Measurements from ENCODE around the gene RNF31. TPM values are rescaled to one million over a fixed set of nuclear protein-coding genes. Genes with fewer than 3 reads are reported as not detected.

Gene RNF31
- total RNA-seq, 1 donor from 2014 or later: 25.8 TPM

DNA sequence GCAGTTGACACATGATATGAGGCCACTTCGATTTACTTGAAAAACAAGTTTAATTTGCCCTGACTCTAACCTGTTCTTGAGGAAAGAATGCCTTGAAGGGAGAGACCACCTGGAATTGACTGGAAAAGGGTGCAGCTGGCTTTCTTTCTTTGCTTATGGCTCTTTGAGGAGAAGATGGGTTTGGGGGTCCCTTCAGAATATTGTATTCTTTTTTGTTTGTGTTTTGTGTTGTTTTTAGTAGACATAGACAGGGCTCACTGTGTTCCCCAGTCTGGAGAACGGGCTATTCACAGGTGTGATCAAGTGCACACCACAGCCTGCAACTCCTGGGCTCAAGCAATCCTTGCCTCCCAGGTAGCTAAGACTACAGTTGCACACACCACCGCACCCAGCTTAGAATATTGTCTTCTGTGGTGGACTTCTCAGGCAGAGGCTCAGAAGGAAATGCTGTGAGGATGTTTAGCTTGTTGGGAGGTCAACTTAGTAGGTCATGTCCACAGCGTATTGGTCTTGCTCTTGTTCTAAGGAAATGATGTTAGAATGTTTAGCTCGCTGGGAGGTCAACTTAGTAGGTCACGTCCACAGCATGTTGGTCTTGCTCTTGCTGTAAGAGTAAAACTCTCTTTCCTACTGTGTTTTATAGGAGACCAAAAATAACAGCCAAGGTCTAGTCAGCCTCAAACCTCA lies 31.0 kb upstream of the RNF31 start:
- Histone ChIP-seq H3K27me3 (ENCODE audit: control insufficient read depth, insufficient read depth, low read length) (no peaks in the 10 kb centered on the region), H3K36me3 (ENCODE audit: control insufficient read depth, insufficient read depth, low read length) (peaks cover 28% of the 10 kb centered on the region), H3K4me3 (ENCODE audit: low read depth, low read length) (peak overlapping the region; percentile 63)
- TF ChIP-seq, protein P1, sequence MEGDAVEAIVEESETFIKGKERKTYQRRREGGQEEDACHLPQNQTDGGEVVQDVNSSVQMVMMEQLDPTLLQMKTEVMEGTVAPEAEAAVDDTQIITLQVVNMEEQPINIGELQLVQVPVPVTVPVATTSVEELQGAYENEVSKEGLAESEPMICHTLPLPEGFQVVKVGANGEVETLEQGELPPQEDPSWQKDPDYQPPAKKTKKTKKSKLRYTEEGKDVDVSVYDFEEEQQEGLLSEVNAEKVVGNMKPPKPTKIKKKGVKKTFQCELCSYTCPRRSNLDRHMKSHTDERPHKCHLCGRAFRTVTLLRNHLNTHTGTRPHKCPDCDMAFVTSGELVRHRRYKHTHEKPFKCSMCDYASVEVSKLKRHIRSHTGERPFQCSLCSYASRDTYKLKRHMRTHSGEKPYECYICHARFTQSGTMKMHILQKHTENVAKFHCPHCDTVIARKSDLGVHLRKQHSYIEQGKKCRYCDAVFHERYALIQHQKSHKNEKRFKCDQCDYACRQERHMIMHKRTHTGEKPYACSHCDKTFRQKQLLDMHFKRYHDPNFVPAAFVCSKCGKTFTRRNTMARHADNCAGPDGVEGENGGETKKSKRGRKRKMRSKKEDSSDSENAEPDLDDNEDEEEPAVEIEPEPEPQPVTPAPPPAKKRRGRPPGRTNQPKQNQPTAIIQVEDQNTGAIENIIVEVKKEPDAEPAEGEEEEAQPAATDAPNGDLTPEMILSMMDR (IDR thresholded peaks at IDR 0.05; ENCODE audit: insufficient read depth, low read length, severe bottlenecking): no peak
- DNase-seq (ENCODE audit: low read depth) (no peak), FAIRE-seq (no peak)

DNA sequence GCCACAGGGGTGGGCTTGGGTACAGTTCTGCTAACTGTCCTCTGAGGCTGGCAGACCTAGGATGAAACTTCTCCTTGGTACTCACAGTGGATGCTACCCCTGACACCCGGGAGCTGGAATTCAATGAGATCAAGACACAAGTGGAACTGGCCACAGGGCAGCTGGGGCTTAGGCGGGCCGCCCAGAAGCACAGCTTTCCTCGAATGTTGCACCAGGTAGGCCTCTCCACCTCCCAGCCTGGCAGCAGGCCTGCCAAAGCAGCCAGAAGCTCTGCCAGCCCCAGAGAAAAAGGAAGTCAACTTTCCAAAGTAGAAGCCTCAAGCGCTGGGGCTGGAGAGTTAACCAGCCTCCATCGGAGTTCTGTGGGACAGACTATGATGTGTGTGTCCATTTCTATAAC lies 30.1 kb upstream of the RNF31 start:
- H3K36me3 ChIP-seq (ENCODE audit: control insufficient read depth, insufficient read depth, low read length): peaks cover 29% of the 10 kb centered on the region
- no peak for DNase-seq (ENCODE audit: low read depth)

DNA sequence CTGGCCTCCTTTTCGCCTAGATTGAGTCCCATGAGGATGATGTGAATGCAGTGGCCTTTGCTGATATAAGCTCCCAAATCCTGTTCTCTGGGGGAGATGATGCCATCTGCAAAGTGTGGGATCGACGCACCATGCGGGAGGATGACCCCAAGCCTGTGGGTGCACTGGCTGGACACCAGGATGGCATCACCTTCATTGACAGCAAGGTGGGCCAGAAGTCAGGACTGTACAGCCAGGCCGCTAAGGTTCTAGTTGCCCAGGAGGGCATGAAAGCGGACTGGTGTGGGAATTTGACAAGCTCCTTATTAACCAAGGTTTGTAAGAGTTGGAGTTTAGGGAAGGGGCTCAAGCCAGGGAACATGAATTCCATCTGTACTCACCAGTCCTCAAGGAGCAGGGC lies 27.6 kb upstream of the RNF31 start:
- no peak for FAIRE-seq
- TF ChIP-seq, protein P1 (IDR thresholded peaks at IDR 0.05; ENCODE audit: insufficient read depth, low read length, severe bottlenecking): no peak
- H3K27me3 ChIP-seq (ENCODE audit: control insufficient read depth, insufficient read depth, low read length): no peaks in the 10 kb centered on the region
- no peak overlapping the region for H3K4me3 ChIP-seq (ENCODE audit: low read depth, low read length)
- peaks cover 33% of the 10 kb centered on the region for H3K36me3 ChIP-seq (ENCODE audit: control insufficient read depth, insufficient read depth, low read length)
- DNase-seq (ENCODE audit: low read depth): no peak

More for the DNA sequence above, 30.1 kb upstream of the RNF31 start:
- TF ChIP-seq, protein P1 (IDR thresholded peaks at IDR 0.05; ENCODE audit: insufficient read depth, low read length, severe bottlenecking): no peak
- FAIRE-seq: no peak
- Histone ChIP-seq H3K27me3 (ENCODE audit: control insufficient read depth, insufficient read depth, low read length) (no peaks in the 10 kb centered on the region), H3K4me3 (ENCODE audit: low read depth, low read length) (no peak overlapping the region)

DNA sequence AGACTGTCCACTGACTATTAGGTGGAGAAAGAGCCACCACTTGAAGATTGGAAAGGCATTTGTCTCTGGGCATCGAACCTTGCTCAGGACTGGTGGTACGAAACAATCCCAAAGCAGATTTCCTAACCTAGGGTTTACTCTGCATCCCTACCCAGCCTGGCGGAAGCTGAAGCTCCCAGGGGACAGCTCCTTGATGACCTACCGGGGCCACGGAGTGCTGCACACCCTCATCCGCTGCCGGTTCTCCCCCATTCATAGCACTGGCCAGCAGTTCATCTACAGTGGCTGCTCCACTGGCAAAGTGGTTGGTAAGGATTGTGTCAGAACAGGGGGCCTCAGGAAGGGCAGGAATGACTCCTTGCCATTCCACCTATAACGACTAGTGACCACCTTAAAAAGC lies 26.1 kb upstream of the RNF31 start:
- no peaks in the 10 kb centered on the region for H3K27me3 ChIP-seq (ENCODE audit: control insufficient read depth, insufficient read depth, low read length)
- TF ChIP-seq, protein P1 (IDR thresholded peaks at IDR 0.05; ENCODE audit: insufficient read depth, low read length, severe bottlenecking): no peak
- peaks cover 33% of the 10 kb centered on the region for H3K36me3 ChIP-seq (ENCODE audit: control insufficient read depth, insufficient read depth, low read length)
- H3K4me3 ChIP-seq (ENCODE audit: low read depth, low read length): no peak overlapping the region
- FAIRE-seq (no peak), DNase-seq (ENCODE audit: low read depth) (no peak)

DNA sequence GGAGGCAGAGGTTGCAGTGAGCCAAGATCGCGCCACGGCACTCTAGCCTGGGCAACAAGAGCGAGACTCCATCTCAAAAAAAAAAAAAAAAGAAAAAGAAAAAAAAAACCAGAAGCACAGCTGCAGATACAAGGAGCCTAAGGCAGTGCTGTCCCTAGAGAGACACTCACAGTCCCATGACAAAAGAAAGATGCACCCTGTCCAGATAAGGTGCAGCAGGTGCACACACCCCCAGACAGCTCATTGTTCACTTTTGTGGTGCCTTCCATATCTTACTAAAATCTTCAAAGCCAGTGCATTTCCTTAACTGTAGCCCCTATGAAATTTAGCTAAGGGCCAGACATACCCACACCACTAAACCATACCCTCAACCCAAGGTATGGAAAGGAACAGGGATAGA lies 24.9 kb upstream of the RNF31 start:
- FAIRE-seq (no peak), DNase-seq (ENCODE audit: low read depth) (no peak)
- Histone ChIP-seq H3K4me3 (ENCODE audit: low read depth, low read length) (no peak overlapping the region), H3K36me3 (ENCODE audit: control insufficient read depth, insufficient read depth, low read length) (peaks cover 28% of the 10 kb centered on the region), H3K27me3 (ENCODE audit: control insufficient read depth, insufficient read depth, low read length) (no peaks in the 10 kb centered on the region)
- TF ChIP-seq, protein P1 (IDR thresholded peaks at IDR 0.05; ENCODE audit: insufficient read depth, low read length, severe bottlenecking): no peak

DNA sequence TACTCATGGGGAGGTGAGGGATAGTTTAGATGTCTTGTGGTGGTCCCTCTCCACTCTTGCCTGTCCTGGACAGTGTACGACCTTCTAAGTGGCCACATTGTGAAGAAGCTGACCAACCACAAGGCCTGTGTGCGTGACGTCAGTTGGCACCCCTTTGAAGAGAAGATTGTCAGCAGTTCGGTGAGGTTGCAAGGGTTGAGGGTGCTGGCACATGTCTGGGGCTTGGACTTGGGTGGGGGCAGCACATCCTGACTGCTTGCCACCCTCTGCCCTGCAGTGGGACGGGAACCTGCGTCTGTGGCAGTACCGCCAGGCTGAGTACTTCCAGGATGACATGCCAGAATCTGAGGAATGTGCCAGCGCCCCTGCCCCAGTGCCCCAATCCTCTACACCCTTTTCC lies 24.4 kb upstream of the RNF31 start:
- peaks cover 25% of the 10 kb centered on the region for H3K36me3 ChIP-seq (ENCODE audit: control insufficient read depth, insufficient read depth, low read length)
- no peak overlapping the region for H3K4me3 ChIP-seq (ENCODE audit: low read depth, low read length)
- DNase-seq (ENCODE audit: low read depth) (no peak), FAIRE-seq (no peak)
- H3K27me3 ChIP-seq (ENCODE audit: control insufficient read depth, insufficient read depth, low read length): no peaks in the 10 kb centered on the region
- TF ChIP-seq, protein P1 (IDR thresholded peaks at IDR 0.05; ENCODE audit: insufficient read depth, low read length, severe bottlenecking): no peak

All from bronchial epithelial cell (primary cell).